Dedifferentiated amniotic fluid mesenchymal stem cell (primary cell): ENCODE data around the gene UMAD1.

Experiments
- DNase-seq: peaks from one replicate; pipeline ENCODE4 v3.0.0-alpha.2; 2016; ENCODE audit errors: extremely low spot score

UMAD1 gene

DNA sequence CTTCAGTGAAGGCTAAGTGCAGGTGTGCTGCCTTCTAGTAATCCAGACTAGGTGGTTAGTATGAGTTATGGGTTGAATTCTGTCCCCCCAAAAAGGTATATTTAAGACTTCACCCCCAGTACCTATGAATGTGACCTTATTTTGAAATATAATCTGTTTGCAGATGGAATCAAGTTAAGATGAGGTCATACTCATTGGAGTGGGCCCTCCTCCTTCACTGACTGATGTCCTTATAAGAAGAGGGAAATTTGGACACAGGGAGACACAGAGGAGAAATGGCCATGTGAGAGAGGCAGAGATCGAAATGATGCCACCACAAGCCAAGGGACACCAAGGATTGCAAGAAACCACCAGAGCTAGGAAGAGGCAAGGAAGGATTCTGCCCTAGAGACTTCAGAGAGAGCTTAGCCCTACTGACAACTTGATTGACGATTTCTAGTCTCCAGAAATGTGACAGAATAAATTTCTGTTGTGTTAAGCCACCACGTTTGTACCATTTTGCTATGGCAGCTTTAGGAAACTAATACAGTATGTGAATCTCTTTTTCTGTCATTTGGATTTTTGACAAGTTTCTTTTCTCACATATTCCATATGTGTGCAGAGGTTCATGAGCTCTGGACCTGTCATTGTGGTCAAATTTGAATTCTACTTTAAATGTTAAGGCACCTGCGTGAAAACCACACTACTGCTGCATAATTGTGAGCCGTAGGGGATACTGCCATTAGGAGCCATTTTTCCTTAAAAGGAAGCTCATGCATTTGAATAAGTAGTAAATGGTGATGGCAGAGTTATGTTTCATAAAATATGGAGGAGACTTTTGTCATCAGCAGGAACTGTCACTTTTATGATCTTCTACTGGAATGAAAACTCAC is 80.4 kb downstream of the UMAD1 start:
- DNase-seq = no peak

DNA sequence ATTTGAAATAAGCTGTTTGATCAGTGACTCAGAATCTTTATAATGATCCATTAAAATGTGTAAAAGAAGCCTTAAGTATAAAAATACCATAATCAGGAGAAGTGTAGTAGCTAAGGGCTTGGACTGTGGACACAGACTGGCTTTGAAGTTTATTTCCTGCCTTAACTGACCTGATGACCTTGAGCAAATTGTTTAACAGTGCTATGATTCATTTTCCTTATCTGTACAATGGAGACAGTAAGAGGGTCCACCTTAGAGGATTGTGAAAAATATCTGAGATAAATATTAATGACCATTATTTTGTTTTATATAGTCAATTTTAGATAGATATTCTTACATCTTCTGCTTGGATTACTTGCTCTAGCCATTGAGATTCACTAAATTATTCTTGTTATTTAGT is 91.2 kb downstream of the UMAD1 start:
- no peak for DNase-seq

DNA sequence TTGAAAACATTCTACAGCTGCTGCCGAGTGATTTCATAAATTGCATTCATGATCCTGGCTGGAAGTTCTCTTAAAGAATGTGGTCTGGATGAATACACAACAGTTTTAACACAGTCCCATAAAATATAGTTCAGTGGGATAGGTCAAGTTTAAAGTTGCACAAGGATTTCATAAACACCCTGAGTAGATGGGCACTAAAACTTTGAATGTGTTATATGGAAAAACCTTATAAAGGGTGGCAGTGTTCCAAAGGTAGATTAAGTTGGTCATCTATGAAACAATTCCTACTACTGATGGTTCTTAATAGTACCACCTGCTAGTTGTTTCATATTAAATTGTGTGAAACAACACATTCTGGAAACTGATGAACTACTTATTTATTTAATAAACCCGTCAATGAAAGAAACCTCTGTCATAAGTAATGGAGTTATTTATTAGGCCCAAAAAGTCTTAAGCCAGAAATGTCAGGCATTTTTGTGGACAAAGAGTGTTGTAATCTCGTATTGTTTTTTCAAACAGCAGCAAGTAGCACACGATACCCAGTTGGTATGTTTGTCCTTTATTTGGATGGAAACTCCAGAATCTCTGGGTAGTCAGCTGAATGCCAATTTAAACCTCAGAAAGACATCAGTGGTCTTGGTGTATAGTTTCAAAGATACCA is 92.2 kb downstream of the UMAD1 start:
- DNase-seq = peak; percentile 70

DNA sequence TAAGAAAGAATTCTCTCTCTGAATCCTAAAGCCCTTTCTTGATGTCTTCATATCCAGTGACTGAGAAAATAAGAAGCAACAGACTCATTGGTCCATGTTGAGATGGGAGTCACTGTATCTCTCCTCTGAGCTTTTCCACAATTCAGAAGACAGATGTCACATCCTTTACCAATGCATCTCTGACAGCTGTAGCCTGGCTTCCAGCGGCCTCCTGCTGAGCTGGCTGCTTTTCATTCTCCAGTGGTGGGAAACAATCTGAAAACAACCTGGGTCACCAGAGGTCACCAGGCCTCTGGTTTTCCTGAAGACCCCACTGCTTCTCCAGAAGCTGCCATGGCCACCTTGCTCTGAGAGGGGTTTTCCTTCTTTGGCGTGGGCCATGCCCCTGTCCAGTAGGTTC is 96.1 kb downstream of the UMAD1 start:
- no peak for DNase-seq

DNA sequence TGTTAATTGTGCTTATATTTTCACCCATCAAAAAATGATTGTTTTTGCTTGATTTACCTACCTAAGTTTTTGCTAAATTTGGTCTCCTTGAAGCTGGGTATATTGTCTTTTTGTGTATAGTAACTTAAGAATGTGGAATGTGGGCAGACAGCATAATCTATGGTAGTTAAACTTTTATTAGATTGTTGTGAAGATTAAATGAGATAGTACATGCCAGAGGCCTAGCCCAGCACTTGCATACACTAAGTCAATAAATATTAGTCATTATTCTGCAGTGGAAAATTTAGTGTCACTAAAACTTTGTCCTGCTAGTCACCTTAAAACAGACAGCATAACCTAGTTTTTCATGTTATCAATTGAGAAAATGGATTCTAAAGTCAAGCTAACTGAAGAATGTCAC is 97.1 kb downstream of the UMAD1 start:
- DNase-seq = no peak

DNA sequence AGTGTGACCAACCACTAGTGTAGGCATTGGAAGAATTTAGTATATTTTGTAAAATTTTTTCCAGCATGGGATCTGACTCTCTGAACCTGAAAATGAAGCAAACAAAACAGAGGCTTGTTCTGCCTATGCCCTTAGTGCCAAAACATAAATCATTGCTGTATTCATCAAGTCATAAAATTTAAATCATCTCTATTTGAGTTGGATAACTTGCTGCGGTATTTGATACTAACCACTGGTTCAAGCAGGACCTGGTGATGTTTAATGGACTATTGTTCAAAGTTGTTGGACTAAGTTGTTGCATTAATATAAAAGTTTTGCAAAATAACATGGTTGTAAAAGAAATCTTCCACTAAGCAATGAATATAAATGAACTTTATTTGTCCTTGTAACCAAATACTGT is 97.6 kb downstream of the UMAD1 start:
- DNase-seq = no peak

DNA sequence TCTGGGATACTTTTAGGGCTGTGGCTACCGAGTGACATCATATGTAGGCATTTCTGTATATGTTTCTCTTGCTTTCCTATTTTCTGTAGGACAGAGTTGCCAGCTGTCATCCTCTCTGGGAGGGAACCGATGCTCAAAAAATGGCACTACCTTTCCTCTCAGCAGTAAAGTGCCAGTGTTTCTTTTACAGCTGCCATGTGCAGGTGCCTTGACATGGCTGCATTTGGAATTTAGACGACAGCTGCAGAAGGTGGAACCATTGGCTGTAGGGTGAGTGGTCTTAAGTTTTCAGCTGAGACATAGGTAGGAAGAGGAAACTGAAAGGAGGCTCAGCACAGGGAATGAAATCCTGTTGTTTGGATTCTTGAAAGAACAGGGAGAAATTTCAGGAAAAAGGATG is 98.1 kb downstream of the UMAD1 start:
- no peak for DNase-seq

DNA sequence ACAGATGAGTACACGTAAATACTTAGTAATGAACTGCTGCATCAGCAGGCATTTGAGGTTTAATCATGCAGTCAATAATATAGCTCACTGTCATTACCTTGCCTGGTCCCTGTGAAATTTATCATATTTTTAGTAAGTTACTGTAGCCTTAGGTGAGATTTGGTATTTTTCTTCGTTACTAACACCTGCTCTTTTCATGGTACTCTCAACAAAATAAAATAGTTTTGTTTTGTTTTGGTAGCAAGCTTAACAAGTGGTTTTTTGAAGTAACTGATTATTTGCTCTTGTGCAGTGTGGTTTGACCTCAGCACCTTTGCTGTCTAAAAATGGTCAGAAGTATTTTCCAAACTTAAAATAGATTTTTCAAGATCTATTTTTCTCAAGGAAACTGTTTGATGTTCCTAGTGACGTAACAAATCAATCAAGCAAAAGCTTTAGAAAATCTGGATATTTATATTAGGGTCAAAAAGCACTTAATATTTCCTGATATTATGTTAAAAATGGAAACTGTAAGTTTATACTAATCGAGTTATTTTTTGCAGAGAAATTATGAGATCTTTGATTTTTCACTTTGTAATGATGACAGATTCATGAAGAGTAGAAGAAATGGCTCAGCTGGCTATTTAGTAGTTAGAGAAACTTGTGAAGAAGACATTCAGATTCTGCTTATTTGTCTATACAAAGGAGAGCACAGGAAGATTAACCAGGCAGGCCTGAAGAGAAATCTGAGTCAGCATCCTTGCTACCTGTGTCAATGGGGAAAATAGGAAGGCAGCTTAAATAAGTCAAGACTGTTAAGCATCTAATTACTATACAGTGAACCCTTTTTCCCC is 98.9 kb downstream of the UMAD1 start:
- DNase-seq = no peak

DNA sequence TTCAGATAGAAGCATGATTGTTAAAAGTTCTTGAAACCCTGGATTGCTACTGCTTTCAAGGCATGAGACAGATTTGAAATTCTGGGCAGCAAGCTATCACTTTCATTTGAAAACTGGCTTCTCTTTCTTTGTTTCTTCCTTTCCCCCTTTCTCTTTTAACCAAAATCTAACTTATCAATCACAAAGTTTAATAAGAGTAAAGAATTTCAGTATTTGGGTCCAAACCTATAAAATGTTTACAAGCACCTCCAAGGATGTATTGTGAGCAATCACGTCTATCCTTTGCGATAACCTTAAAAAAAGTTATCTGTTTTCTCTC is 99.4 kb downstream of the UMAD1 start:
- no peak for DNase-seq

DNA sequence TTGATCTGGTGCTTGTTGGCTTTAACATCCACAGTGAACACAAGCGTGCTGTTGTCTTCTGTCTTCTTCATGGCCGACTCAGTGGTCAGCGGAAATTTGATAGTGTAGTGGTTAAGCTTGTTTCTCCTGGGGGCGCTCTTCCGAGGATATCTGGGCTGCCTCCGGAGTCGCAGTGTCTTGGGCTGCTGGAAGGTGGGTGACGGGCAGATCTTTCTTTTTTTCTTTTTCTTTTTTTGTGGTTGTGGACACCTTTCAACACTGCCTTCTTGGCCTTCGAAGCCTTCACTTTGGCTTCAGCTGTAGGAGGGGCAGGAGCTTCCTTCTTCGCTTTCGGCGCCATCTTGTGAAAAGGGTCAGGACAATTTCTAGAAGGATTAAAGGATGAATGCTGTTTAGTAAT is 101.7 kb downstream of the UMAD1 start:
- DNase-seq = no peak

DNA sequence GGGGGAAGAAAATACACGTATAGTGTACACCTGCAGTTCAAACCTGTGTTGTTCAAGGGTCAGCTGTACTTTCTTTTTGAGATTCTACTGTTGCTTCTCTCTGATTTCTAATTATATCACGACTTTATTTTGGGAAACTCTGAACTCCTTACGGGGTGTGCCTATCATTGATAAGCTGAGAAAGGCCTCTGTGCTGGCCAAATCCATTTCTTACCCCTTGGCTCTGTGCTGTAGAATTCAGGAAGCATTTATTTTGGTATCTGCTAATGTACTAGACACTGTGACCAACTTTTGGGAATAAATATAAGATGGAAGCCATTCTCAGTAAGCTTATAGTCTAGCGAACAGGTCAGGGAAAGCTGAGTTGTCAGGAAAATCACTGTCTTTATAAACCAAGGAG is 104.7 kb downstream of the UMAD1 start:
- DNase-seq = no peak

DNA sequence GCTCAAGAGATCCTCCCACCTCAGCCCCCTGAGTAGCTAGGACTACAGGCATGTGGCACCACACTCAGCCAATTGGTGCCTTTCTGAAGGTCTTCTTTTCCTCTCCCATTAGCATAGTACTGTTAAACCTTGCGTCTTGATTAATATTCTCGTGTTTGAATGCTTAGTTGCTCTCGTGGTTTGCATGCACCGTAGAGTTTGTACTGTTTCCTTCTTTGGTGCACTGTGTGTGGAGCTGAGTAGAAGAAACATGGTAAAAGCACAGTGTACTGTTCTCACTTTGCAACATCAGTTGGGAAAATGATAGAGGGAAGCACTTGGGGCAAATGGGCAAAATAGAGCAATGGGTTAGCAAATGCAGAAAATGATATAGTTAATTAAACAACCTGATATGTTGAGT is 105.4 kb downstream of the UMAD1 start:
- no peak for DNase-seq

DNA sequence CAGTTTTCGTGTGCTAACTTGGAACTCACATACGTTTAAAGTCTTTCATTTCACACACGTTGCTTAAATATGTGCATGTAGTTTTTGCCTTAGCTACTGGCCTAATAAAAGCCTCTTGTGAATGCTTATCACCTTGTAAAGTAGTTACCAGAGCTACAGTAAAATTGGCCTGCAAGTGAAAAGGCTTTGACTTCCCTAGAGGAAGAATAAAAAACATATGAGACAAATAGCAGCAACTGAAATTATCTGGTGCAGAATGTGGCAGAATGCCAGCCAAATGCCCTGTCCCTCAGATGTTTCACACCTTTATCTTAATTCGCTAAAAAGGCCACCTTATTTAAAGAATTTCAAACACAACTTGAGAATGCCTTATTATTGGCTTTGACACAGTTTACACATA is 105.9 kb downstream of the UMAD1 start:
- DNase-seq = no peak

DNA sequence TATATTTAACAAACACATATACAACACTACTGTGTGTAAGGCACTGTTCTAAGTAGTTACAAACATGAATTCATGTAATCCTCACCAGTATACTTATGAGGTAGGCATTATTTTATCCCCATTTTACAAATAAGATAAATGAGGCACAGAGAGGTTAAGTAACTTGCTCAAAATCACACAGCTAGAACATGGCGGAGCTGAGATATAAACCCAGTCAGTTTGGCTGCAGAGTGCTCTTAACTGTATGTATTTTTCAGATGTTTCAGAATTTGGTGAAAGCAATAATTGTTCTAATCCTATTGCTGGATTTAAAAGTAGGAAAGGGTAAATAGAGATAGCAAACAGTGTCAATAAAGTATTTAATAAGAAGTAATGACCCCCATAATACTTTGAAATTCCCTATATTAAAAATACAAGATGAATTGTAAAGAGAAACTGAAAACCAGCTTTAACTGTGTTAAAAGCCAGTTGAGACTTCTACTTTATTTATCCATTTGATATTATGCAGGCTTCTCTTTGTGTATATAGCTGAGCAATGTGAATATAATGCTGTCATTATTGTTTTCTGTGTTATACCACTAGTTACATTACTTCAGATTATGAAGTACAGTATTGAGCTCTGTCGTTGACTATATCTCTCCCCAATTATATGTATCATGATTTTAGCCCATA is 110.2 kb downstream of the UMAD1 start:
- DNase-seq = no peak

DNA sequence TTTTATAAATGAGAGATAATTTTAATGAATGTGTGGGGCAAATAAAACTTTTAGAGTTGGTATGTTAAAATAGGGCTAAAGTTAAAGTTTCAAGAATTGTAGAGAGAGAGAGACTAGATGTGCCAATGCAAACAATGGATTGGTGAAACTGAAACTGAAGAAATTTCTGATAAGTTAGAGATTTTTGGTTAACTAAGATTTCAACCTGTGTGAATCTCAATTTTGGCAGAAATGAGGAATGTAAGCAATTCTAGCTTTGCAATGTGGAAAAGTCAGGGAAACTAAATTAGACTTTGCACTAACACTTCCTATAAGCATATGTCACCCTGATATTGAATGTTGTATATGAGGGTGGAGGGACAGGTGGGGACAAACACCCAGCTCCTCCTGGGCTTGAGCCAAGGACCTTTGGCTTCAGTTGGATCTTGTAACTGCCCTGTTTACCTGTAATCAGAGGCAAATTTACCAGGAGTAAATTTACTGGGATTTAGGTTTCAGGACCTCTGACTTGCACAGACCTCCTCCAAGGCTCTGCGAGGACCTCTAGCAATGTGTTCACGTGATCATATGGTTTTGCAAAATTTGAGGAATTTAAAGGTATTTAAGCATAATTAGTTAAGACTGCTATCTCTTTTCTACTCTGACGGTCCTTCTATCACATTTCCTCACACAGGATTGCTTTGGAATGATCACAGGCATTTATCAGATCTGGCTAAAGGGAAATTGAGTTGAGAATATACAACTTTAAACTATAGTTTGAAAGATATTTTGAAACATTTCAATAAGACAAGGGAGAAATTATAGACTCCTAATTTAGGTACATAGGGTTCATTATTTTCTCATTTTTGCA is 110.9 kb downstream of the UMAD1 start:
- DNase-seq = no peak

DNA sequence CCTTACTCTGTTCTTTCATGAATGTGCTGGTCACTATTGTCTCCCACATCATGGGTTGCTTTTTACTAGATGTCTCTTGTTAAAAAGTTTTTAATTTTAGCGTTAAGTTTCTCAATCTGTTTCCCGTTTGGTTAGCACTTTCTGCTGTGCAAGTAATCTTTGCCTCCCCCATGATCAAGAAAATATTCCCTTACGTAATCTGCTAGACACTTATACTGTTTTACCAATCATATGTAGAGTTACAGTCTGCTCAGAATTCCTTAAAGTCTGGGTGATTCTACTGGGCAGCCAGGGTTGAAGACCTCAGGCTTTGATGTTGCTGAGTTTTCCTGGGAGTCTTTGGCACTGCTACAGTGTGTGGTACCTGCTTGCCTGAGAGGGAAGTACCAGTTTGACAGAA is 116.0 kb downstream of the UMAD1 start:
- DNase-seq = no peak

DNA sequence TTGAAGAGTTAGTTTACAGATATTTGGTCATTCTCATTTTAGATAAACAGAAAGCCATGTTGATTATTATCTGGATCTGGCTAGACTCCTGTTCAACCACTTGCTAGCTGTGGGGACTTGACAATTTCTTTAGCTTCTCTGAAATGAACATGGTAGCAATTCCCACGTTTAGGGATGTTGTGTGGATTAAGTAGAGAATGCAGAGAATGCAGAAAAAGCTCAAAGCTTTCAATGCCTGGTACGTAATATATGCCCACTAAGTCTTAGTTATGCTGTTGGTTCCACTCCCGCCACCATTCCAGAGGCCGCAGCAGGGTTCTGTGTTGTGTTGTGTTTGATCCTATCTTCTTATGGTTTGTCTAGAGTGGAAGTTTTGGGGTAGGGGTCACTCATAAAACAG is 117.0 kb downstream of the UMAD1 start:
- no peak for DNase-seq

DNA sequence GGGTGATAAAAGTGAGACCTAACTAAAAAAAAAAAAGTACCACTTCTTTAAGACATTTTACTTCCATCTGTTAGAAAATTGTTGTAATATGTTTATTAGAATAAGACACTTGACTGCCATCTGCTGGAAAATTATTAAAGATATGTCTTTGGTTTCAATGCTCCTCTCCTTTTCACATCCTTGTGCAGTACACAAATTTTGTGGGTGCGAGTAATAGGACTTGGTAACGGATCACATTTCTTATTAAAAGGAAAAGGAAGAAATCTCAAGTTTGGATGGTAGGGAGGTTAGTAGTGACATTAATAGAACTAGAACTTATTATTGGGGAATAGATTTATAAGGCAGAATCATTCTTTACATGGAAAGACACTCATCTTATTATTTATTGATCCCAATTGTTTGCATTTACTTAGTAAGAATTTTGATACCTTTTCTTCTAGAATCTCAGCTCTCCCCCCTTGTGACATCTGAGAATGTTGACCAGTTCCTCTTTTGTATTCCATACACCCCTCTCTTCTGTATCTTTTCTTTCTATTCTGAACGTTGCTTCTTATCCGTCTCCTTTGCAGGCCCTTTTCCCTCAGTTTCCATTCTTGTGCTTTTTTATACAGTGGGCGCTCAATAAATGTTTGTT is 120.9 kb downstream of the UMAD1 start:
- DNase-seq = peak; percentile 79

DNA sequence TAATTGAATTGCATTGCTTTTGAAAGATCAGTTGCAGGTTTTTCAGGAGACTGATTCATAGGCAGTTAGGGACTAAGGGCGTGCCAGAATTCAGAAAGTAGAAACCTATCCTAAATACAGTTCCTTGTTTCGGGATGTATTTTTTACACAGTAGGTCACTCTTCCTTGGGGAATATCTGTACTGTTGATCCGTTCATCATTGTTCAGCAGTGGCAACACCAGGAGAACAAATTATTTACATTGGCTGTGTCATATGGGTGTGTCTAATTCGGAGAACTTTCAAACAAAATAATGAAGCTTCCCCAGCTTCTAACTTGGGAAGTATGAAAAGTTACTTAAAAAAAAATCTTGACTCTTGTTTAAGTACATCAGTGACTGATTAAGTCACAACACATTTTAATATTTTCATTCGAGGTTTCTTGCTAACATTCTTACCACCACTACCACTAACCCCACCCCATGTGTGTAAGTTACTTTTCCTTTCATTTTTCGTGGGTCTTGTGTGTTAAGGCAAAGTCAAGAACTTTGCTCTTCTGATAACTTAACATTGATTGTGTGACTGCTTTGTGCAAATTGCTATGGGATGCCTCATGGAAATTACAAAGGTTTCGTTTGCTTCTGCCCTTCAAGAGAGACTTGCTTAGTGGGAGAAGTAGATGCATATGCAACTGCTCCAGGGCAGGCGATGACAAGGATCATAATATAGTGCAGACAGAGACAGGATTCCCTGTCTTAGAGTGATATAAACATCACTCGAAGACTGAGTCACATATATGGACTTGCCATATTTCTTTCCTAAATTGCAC is 121.6 kb downstream of the UMAD1 start:
- peak; percentile 27 for DNase-seq
